ENCODE results near the gene FIG4.
"Not testable (repeated sequence)": the region's sequence is repeated elsewhere in the genome, so short reads cannot be mapped to it uniquely, and the experiment has no call there.

The FIG4 gene

DNA sequence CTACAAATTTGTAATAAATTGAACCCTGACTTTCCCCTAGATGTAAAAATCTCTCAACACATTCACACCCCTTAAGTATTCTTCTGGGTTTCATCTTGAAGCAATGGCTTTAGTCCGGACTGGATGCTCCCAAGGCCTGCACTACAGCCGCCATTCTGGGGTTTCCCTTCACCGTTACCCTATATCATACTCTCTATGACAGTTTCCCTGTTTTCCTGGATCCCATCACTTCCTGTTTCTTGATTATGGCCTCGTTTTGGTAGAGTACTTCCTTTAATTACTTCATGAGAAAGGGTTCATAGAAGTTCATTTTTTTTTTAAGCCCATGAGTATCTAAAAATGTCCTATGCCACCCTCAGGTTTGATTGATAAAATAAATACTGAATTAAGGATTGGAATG is 11.7 kb downstream of the FIG4 start:
- no peak for DNase-seq (ENCODE audit: low spot score)

DNA sequence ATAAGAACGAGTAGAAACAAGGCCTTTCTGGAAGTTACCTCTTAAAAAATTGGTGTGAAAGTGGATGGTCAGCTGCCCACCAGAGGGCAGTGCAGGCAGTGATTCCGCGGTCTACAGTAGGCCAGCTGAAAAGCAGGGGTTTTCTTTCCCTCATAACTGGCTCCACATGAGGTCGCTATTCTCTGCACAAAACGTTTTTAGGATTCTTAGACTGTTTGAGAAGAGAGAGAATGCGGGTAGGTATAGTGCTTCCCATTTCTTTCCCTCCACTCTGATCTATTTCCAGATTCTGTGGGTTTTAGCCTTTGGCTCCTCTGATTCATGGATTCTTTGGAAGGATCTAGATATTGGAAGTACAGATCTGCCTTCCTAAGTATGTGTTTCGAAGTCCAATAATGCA is 14.2 kb downstream of the FIG4 start:
- peak; percentile 75 for DNase-seq (ENCODE audit: low spot score)

DNA sequence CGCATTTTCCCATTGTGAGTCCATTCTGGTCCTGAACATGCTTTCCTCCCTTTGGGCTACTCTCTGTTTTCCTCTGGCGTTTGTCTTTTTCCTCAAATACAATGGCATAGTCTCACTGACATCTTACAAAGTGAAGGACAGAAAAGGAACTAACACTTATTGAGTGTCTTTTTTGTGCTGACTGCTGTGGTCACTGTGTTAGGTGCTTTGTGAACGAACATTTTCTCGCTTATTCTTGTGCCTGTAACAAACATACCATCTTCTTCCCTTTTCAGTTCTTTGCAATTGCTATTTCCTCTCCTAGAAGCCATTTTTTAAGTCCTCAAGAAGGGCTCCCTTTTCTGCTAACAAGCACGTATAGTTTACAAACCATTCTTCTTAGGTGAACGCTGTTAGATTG is 15.4 kb downstream of the FIG4 start:
- no peak for DNase-seq (ENCODE audit: low spot score)

DNA sequence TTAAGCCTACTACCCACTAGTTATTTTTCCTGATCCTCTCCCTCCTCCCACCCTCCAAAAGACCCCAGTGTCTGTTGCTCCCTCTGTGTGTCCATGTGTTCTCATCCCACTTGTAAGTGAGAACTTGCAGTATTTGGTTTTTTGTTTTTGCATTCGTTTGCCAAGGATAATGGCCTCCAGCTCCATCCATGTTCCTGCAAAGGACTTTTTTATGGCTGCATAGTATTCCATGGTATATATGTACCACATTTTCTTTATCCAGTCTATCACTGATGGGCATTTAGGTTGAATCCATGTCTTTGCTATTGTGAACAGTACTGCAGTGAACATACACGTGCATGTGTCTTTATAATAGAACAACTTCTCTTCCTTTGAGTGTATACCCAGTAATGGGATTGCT is 17.0 kb downstream of the FIG4 start:
- DNase-seq (ENCODE audit: low spot score): not testable (repeated sequence)

DNA sequence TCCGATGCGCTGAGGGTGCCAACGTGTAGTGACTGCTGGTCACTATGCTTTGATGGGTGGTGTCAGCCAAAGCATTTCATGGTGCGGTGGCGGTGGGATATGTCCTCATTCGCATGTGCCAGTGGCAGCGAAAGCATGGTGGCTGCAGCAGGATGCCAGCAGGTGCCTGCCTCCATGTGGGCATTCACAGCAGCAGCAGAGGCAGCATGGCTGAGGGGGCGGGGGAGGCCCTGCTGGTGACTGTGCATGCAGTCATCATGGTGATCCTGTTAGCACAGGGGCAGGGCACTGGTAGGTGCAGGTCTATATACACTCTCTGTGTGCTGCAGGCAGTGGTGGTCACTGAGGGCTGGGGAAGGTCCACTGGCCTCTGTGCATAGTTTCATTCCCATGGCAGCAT is 22.0 kb downstream of the FIG4 start:
- no peak for DNase-seq (ENCODE audit: low spot score)

DNA sequence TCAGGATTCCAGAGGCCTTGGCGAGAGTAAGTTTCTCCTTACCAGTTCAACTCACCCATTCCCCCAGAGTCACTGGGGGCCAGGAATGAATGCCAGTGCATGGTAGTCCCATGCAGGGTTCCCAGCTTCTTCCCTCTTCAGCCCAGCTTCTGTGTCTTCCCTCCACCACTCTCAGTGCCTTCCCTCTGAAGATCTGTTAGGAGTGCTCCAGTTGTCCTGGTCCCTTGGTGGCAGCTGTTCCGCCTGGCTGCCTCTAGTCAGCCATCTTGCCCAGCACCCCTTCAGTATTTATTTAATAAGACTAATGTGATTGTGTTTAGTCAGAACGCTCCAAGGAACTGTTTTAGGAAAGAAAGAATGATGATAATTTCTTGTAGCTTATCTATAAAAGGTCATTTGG is 23.1 kb downstream of the FIG4 start:
- no peak for DNase-seq (ENCODE audit: low spot score)

DNA sequence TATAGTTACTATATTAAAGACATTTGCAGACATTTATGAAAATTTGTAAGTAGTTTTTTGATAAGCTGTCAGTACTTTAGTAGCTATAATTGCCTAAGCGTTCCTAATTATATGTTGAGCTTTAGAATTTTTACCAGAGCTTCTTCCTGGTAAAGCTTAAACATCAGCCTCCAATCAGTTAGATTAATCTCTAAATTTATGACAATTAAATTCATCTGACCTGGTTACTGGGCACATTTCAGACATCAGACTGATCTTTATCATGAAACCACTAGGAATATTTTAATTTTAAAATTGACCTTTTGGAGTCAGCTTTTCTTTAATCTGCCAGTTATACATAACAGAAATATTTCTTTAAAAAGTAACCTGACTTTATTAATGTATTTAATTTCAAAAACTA is 23.5 kb downstream of the FIG4 start:
- DNase-seq (ENCODE audit: low spot score): no peak

DNA sequence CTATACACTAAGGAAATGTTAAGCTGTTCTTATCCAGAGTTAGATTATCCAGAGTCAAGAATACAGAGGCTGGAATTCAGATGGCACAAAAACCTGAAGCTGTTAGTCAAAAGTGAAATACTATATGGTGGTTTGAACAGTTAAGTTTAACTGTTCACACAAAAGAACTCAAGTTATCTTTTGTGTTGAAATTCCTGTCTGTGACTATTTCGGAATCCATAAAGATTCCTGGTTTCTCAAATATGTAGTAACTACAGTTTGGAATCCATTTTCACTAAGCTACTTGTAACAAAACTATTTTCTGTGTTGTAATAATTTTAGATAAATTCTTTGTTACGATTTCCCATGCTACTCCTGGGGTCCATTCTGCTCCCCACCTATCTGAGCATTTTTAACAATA is 24.5 kb downstream of the FIG4 start:
- no peak for DNase-seq (ENCODE audit: low spot score)

DNA sequence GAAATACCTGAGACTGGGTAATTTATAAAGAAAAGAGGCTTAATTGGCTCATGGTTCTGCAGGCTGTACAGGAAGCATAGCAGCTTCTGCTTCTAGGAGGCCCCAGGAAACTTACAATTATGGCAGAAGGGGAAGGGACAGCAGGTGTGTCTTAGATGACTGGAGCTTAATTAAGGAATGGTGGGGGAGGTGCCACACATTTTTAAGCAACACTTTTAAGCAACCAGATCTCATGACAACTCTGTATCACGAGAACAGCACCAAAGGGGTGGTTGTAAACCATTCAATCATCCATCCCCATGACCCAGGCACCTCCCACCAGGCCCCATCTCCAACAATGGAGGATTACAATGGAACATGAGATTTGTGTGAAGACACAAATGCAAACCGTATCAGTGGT is 26.9 kb downstream of the FIG4 start:
- DNase-seq (ENCODE audit: low spot score): no peak

DNA sequence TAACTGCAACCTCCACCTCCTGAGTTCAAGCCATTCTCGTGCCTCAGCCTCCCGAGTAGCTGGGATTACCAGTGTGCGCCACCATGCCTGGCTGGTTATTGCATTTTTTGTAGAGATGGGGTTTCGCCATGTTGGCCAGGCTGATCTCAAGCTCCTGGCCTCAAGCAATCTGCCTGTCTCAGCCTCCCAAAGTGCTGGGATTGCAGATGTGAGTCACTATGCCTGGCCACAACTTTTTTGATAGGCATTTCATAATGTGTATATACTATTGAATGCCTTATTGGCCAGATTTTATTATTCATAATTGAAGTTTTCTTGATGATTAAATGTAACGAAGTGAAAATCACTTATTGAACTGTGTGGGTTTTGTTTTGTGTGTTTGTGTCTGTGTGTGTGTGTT is 27.9 kb downstream of the FIG4 start:
- DNase-seq (ENCODE audit: low spot score): no peak

DNA sequence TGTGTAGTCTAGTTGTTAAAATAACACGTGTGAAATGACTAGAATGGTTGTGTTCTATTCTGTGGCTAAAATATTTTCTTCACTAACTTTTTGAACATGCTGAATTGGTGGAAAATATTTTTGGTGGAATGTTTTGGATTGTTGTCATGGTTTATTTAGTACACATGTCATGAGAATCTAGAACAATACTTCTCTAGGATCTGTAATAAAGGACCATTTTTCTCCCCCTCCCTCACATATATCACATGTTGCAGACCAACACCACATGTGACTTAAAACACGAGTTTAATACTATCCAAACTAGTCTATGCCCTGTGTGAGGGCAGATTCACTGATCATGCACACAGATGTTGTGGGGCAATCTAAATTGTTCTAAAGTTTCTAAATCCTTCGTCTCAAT is 29.2 kb downstream of the FIG4 start:
- no peak for DNase-seq (ENCODE audit: low spot score)

DNA sequence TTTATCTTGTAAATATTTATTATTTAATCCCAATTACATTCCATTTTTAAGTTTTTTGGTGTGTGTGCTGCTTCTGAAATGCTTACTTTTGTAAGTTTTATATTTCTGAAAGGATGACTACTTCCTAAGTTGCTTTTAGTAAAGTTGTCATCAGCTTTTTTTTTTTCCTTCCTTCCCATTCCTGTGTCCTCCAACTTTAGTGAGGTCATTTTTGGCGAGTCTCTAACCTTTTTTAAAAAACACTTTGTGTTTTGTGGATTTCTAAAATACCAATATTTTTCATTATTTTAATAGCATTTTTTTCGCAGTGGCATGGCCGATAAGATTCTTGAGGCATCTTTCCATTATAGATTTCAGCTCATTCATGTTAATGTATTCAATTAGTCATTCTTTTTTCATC is 30.9 kb downstream of the FIG4 start:
- no peak for DNase-seq (ENCODE audit: low spot score)

DNA sequence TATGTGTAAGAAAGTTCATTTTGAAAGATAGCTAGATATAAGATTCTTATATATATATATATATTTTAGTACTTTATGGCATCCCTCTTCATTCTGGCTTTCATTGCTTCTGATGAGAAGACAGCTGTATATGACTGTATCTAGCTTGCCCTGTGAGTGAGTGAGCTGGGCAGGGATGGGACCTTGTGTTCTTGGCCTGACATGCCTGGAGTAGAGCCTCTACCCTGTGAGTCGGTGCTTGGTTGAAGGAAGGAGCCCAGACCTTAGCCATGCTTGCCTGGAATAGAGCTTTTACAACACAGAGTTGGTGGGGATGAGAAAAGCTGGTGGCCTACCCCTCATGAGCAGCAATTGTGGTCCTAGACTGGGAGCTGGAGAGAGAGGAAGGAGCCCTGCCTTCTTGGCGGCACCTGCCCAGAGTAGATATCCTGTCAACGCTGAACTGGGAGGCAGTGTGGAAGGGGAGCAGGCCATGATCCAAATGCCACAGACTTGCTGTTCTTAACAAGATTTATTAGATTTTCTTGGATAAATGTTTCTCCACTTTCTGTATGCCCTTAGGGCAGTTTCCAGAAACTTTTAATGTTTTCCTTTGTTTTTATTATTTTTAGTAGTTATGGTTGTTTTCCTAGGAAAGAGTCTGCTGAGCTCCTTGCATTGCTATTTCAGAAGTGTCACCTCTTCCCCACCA is 31.6 kb downstream of the FIG4 start:
- no peak for DNase-seq (ENCODE audit: low spot score)

DNA sequence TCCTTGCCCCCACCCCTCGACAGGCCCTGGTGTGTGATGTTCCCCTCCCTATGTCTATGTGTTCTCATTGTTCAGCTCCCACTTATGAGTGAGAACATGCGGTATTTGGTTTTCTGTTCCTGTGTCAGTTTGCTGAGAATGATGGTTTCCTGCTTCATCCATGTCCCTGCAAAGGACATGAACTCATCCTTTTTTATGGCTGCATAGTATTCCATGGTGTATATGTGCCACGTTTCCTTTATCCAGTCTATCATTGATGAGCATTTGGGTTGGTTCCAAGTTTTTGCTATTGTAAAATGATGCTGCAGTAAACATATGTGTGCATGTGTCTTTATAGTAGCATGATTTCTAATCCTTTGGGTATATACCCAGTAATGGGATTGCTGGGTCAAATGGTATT is 34.2 kb downstream of the FIG4 start:
- not testable (repeated sequence) for DNase-seq (ENCODE audit: low spot score)

DNA sequence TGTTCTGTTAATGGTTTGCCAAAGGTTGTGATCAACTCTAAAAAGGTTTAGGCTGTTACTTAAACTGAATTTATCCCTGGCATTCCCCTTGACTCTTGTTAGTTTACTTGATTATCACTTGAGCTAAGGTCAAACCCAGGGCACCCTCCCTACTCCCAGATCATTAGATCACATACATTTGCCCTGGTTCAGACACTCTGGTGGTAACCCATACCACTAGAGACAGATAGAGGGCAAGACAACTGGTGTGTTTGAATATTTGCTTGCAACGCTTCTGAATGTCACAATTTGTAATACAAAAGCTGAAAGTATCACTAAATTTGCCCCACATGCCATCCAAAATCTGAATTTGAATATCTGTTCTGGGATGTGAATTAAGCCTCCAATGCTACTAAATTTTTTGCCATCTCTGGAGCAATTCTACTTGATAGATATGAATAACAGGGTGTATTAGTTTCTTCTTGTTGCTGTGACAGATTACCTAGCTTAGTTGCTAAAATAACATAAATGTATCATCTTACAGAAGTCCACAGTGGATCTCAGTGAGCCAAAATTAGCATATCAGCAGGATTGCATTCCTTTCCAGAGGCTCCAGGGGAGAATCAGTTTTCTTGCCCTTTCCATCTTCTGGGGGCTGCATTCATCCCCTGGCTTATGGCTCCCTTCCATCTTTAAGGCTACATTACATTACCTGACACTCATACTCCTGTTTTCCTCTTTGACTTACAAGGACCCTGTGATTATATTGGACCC is 45.4 kb downstream of the FIG4 start:
- DNase-seq (ENCODE audit: low spot score): peak; percentile 18

DNA sequence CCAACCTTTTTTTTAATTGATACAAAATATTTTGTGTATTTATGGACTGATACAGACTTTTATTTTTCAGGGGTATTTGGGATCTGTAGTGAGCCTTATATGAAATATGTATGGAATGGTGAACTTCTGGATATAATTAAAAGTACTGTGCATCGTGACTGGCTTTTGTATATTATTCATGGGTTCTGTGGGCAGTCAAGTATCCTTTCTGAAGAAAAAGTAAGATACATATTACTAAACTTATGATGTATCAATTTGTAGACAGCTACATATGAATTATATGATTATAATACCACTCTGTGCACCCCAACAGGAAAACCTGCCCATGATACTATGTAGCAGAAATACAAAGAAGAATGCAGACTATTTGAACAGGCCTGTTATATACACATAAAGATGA is 47.2 kb downstream of the FIG4 start:
- DNase-seq (ENCODE audit: low spot score): no peak

DNA sequence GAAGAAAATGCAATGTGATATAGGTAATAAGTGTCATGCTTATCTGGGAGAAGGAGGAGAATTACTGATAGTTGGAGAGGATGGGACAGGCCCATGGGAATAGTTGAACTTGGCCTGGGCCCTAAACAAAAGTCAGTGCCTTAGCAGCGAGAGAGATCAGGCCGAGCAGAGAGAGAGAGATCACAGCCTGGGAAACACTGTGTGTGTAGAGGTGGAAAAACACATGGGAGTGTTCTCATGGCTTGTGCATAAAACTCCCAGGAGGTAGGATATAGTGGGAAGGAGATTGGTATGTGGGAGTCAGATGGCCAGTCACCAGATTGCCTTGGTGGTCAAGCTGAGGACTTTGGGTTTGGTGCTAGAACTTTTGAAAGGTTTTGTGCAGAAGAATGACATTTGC is 47.6 kb downstream of the FIG4 start:
- DNase-seq (ENCODE audit: low spot score): no peak

DNA sequence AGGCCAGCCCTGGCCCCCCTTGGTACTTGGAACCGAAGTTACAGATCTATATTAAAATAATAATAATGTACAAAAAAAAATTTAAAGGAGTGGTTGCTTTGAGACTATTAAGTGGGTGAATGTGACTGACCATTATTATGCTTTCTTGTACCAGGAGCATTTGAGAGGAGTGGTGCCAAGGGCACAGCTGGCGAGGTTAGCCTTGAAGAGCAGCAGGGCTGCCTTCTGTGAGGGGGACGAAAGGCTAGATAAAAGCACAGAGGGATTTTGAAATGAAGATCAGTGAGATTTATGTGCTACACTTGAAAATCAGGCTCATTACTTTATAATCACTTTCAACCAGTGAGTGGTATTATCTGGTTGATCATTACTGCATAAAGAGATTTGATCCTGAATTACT is 48.6 kb downstream of the FIG4 start:
- DNase-seq (ENCODE audit: low spot score): no peak

DNA sequence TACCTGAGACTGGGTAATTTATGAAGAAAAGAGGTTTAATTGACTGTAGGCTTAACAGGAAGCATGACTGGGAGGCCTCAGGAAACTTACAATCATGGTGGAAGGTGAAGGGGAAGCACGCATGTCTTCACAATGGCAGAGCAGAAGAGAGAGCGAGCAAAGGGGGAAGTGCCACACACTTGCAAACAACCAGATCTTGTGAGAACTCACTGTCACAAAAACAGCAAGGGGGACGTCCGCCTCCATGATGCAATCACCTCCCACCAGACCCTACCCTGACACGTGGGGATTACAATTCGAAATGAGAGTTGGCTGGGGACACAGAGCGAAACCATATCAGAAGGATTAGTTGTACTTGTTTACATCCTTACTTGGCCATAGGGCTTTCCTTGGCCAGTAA is 49.7 kb downstream of the FIG4 start:
- DNase-seq (ENCODE audit: low spot score): no peak

DNA sequence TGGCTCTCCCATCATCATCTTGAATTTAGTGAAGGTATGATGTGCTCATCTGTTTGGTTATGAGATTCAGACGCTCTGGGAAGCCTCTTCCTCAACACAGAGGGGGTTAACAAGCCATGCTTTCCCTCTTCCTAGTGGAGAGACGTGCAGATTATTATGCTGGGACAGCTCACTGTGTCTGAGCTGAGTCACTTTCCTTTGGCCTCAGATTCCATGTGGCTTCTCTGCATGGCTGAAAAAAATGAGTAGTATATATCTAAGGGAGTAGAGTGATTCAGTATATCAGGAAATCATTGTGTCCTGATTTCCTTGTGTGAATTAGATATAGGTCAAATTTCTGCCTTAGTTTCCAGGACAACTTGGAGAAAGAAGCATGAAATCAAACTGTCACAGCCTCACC is 52.6 kb downstream of the FIG4 start:
- no peak for DNase-seq (ENCODE audit: low spot score)

DNA sequence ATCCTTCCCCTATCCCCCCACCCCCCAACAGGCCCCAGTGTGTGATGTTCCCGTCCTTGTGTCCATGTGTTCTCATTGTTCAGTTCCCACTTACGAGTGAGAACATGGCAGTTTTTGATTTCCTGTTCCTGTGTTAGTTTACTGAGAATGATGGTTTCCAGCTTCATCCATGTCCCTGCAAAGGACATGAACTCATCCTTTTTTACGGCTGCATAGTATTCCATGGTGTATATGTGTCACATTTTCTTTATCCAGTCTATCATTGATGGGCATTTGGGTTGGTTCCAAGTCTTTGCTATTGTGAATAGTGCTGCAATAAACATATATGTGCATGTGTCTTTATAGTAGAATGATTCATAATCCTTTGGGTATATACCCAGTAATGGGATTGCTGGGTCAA is 53.7 kb downstream of the FIG4 start:
- DNase-seq (ENCODE audit: low spot score): not testable (repeated sequence)

DNA sequence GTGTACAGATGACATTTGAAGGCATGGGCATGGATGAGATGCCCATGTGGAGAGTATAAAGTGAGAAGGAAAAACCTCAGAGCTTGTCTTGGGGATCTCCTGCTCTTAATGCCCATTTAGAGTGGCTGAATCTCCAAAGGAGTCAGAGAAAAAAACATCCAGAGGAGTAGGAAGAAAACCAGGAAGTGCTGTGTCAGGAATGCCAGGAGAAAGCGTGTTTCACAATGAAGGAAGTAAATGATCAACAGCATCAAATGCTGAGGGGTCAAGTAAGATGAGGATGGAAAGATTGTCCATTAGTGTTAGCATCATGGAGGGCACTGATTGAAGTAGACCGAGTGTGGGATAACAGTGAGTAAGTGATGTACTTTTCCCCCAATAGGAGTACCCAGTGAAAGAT is 56.1 kb downstream of the FIG4 start:
- DNase-seq (ENCODE audit: low spot score): no peak

DNA sequence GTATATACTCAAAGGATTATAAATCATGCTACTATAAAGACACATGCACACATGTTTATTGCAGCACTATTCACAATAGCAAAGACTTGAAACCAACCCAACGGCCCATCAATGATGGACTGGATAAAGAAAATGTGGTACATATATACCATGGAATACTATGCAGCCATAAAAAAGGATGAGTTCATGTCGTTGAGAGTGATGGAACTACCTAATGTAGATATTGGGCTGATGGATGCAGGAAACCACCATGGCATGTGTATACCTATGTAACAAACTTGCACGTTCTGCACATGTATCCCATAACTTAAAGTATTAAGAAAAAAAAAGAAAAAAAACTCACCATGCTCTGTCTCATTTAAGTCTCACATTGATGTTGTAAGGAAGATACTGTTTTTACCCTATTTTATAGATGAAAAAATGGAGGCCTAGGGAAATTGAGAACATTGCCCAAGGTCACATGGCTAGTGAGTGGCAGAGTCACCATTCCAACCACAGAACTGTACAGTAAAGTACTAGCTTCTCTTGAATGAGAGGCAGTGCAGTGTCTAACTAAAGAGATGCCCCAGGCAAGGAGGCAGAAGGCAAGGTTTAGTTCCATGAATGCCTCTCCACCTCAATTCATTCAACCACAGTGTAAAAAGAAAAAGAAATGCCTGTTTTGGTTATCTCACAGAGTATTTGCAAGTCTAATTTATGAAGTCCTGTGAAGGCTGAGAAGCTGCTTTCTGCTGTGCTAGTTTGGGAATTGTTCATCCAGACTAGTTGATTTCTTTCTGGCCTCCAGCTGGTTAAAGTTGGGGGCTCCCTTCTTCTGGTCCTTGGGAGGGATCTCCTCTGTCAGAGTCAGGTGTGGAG is 68.2 kb downstream of the FIG4 start:
- DNase-seq (ENCODE audit: low spot score): no peak
